Keratinocyte (primary cell): ENCODE results near the gene ASB8. TPM values are rescaled to one million over a fixed set of nuclear protein-coding genes. Genes with fewer than 3 reads are reported as not detected.

Experiments used
- DNase-seq: peaks from one replicate; pipeline ENCODE4 v3.0.0-alpha.2; 2011; ENCODE audit warnings: low read depth, missing footprints, low spot score
- FAIRE-seq: peaks from 2 replicates; lab custom pipeline; 2011; peaks lifted over from hg19 to GRCh38; lab: Jason Lieb, UNC
- H2AFZ ChIP-seq: 2 replicates; pipeline ENCODE4 v1.6.0; 2012; ENCODE audit warnings: low read length, control low read depth, inconsistent platforms; ENCODE audit not compliant: control insufficient read depth
- H3K27ac ChIP-seq: 2 replicates; pipeline ENCODE4 v1.5.1; 2011; ENCODE audit warnings: low read length; ENCODE audit not compliant: control insufficient read depth, insufficient read depth
- H3K27me3 ChIP-seq: 3 replicates; pipeline ENCODE4 v1.6.0; 2011; ENCODE audit warnings: low read length; ENCODE audit not compliant: control insufficient read depth, insufficient read depth; ENCODE audit errors: extremely low read depth
- H3K36me3 ChIP-seq, 2 experiments: 2 replicates in 1 of 2; 3 replicates in 1 of 2; pipeline ENCODE4 v1.5.1; 2011; ENCODE audit warnings: low read length in 2 of 2, mild to moderate bottlenecking in 1 of 2; ENCODE audit not compliant: control insufficient read depth in 2 of 2, insufficient read depth in 2 of 2; ENCODE audit errors: extremely low read depth in 1 of 2
- H3K4me1 ChIP-seq: 3 replicates; pipeline ENCODE4 v1.5.1; 2011; ENCODE audit warnings: low read length; ENCODE audit not compliant: control insufficient read depth, insufficient read depth; ENCODE audit errors: extremely low read depth
- H3K4me2 ChIP-seq: 3 replicates; pipeline ENCODE4 v1.6.0; 2011; ENCODE audit warnings: low read depth, low read length; ENCODE audit not compliant: control insufficient read depth, insufficient read depth; ENCODE audit errors: extremely low read depth
- H3K4me3 ChIP-seq, 3 experiments: fragments of 200-600 bp in 1 of 3; sonication (generic) in 1 of 3; 2 replicates in 2 of 3; 3 replicates in 1 of 3; pipeline ENCODE4 v1.5.1; 2011 to 2016; ENCODE audit warnings: low read length in 3 of 3, mild to moderate bottlenecking in 3 of 3, control low read depth in 2 of 3, inconsistent platforms in 1 of 3, low read depth in 1 of 3, mixed read lengths in 1 of 3, mixed run types in 1 of 3, moderate library complexity in 1 of 3; ENCODE audit not compliant: control insufficient read depth in 2 of 3, insufficient read depth in 2 of 3; ENCODE audit errors: extremely low read depth in 1 of 3
- H3K79me2 ChIP-seq: 2 replicates; pipeline ENCODE4 v1.6.0; 2012; ENCODE audit warnings: low read length; ENCODE audit not compliant: control insufficient read depth, insufficient read depth
- H3K9ac ChIP-seq: 3 replicates; pipeline ENCODE4 v1.6.0; 2011; ENCODE audit warnings: low read length; ENCODE audit not compliant: control insufficient read depth, insufficient read depth; ENCODE audit errors: extremely low read depth
- H3K9me1 ChIP-seq: 3 replicates; pipeline ENCODE4 v1.6.0; 2011; ENCODE audit warnings: low read length; ENCODE audit not compliant: control insufficient read depth, insufficient read depth; ENCODE audit errors: extremely low read depth
- H3K9me3 ChIP-seq: 2 replicates; pipeline ENCODE4 v1.5.1; 2012; ENCODE audit warnings: low read depth, low read length; ENCODE audit not compliant: control insufficient read depth
- H4K20me1 ChIP-seq: 3 replicates; pipeline ENCODE4 v1.6.0; 2011; ENCODE audit warnings: low read length; ENCODE audit not compliant: control insufficient read depth, insufficient read depth; ENCODE audit errors: extremely low read depth
- CTCF ChIP-seq, 3 experiments: IDR thresholded peaks in 1 of 3; conservative IDR thresholded peaks in 1 of 3; optimal IDR thresholded peaks in 1 of 3; 2 replicates in 2 of 3; 3 replicates in 1 of 3; pipeline versions ENCODE3 to v1.5.1; 2011; ENCODE audit warnings: low read length in 3 of 3, mild to moderate bottlenecking in 3 of 3, moderate library complexity in 2 of 3, control low read depth in 1 of 3, inconsistent platforms in 1 of 3; ENCODE audit not compliant: insufficient read depth in 2 of 3; ENCODE audit errors: extremely low read depth in 1 of 3
- EZH2 ChIP-seq: IDR thresholded peaks from one replicate; pipeline ENCODE4 v1.6.1; 2012; ENCODE audit warnings: inconsistent platforms, mild to moderate bottlenecking, low read length, moderate library complexity
- dilution Hi-C: fragments of 300-500 bp; cut with MboI; formaldehyde crosslinking; loops from one replicate; pipeline ENCODE4 v1.7.0; 2020; ENCODE audit warnings: low sequenced_read_pairs; ENCODE audit not compliant: extremely low pct_ligation_motif_present
- polyA plus RNA-seq, 5 experiments: library from polyadenylated mRNA; depleted of rRNA in 3 of 5; stranded (reverse) in 3 of 5; stranded (forward) in 1 of 5; unstranded in 1 of 5; fragments of >200 nt; gene quantifications; 1 replicate in 1 of 5; 2 replicates in 3 of 5; 3 replicates in 1 of 5; pipeline versions ENCODE4 v1.2.1 to v1.2.3, GENCODE V29; 2011 to 2012; ENCODE audit warnings: missing spikeins in 2 of 5, low read depth in 1 of 5, low replicate concordance in 1 of 5

Gene ASB8
- polyA plus RNA-seq, 1 donor (not counting 4 experiments of a cell fraction or from before 2014, with no cell fraction given) = 18.4 TPM

- dilution Hi-C loops = no loop called here
- TF ChIP-seq EZH2 = no peak
- no peak for TF ChIP-seq CTCF (optimal IDR thresholded peaks at IDR 0.05 in 1 of 3, IDR thresholded peaks at IDR 0.05 in 1 of 3, conservative IDR thresholded peaks at IDR 0.05 in 1 of 3; ENCODE audit: extremely low read depth in 1 of 3, insufficient read depth in 2 of 3, low read length in 3 of 3)
- H3K9ac ChIP-seq = no peak overlapping the region
- no peak overlapping the region for H3K4me3 ChIP-seq
- no peak overlapping the region for H2AFZ ChIP-seq
- H3K4me2 ChIP-seq = no peak overlapping the region
- no peaks in the 10 kb centered on the region for H3K27me3 ChIP-seq
- H3K9me1 ChIP-seq = no peaks in the 10 kb centered on the region
- no peaks in the 10 kb centered on the region for H3K79me2 ChIP-seq
- H4K20me1 ChIP-seq = no peaks in the 10 kb centered on the region
- H3K27ac ChIP-seq = no peak overlapping the region
- FAIRE-seq = no peak
- no peaks in the 10 kb centered on the region for H3K4me1 ChIP-seq
- no peaks in the 10 kb centered on the region for H3K9me3 ChIP-seq
- DNase-seq = no peak
- H3K36me3 ChIP-seq = peaks cover 22 to 26% of the 10 kb centered on the region in 2 experiments
These were observed 11.3 kb downstream of the ASB8 start for GRCh38 chr12:48145981-48146380.

GRCh38 chr12:48143898-48144297, 13.4 kb downstream of the ASB8 start:
- dilution Hi-C loops = no loop called here
- Histone ChIP-seq H3K27me3 (no peaks in the 10 kb centered on the region), H3K9me1 (no peaks in the 10 kb centered on the region), H3K79me2 (no peaks in the 10 kb centered on the region), H3K4me2 (no peak overlapping the region), H3K9ac (no peak overlapping the region), H3K27ac (no peak overlapping the region), H3K36me3 (peaks cover 20 to 23% of the 10 kb centered on the region in 2 experiments), H2AFZ (no peak overlapping the region), H3K4me3 (no peak overlapping the region), H3K4me1 (no peaks in the 10 kb centered on the region), H4K20me1 (no peaks in the 10 kb centered on the region), H3K9me3 (no peaks in the 10 kb centered on the region)
- no peak for FAIRE-seq
- no peak for DNase-seq
- TF ChIP-seq EZH2 (no peak), CTCF (optimal IDR thresholded peaks at IDR 0.05 in 1 of 3, IDR thresholded peaks at IDR 0.05 in 1 of 3, conservative IDR thresholded peaks at IDR 0.05 in 1 of 3; ENCODE audit: extremely low read depth in 1 of 3, insufficient read depth in 2 of 3, low read length in 3 of 3) (no peak)
